Caco-2 (cell line): ENCODE data around the gene APC. TPM values are rescaled to one million over a fixed set of nuclear protein-coding genes. Genes with fewer than 3 reads are reported as not detected.

Experiments used
- BruUV-seq: library from RNA; stranded (reverse); fragments of 400-500 nt; replicated peaks from 2 replicates; lab custom pipeline; 2021; lab: Mats Ljungman, UMichigan
- CTCF ChIA-PET: fragments of 300-600 bp; sonication (Branson Sonifier 250); formaldehyde crosslinking; loops from one replicate; lab custom pipeline; 2022; ENCODE audit warnings: antibody characterized with exemption; lab: Charles Lee
- POLR2A ChIA-PET: fragments of 300-600 bp; sonication (Branson Sonifier 250); formaldehyde crosslinking; loops from one replicate; lab custom pipeline; 2022; ENCODE audit warnings: antibody characterized with exemption; lab: Charles Lee
- DNase-seq, 2 experiments: peaks; one replicate each; pipeline versions ENCODE4 v3.0.0 to v3.0.0-alpha.2; 2020 to 2022
- H3K27me3 ChIP-seq: replicated peaks from 2 replicates; pipeline ENCODE4 v1.6.0; 2011; ENCODE audit warnings: low read length; ENCODE audit not compliant: control insufficient read depth, insufficient read depth
- H3K36me3 ChIP-seq: 2 replicates; pipeline ENCODE4 v1.5.1; 2011; ENCODE audit warnings: low read length; ENCODE audit not compliant: control insufficient read depth, insufficient read depth
- H3K4me1 ChIP-seq: fragments of 250-450 bp; sonication (Bioruptor Pico); 2 replicates; pipeline ENCODE4 v1.5.1; 2020; ENCODE audit warnings: mild to moderate bottlenecking
- H3K4me3 ChIP-seq: 2 replicates; pipeline ENCODE4 v1.5.1; 2011; ENCODE audit warnings: low read depth, mild to moderate bottlenecking, control low read depth, low read length
- H3K9me3 ChIP-seq: fragments of 250-450 bp; sonication (Bioruptor Pico); 2 replicates; pipeline ENCODE4 v1.5.1; 2020; ENCODE audit warnings: mild to moderate bottlenecking, moderate library complexity
- H3K27ac Mint-ChIP-seq: one replicate; pipeline ENCODE4 v1.8.0; 2022; ENCODE audit warnings: mixed read lengths; ENCODE audit not compliant: unreplicated experiment
- H3K27me3 Mint-ChIP-seq: one replicate; pipeline ENCODE4 v1.8.0; 2022; ENCODE audit warnings: mixed read lengths; ENCODE audit not compliant: insufficient read depth, unreplicated experiment
- H3K36me3 Mint-ChIP-seq: one replicate; pipeline ENCODE4 v1.8.0; 2022; ENCODE audit warnings: mild to moderate bottlenecking, mixed read lengths; ENCODE audit not compliant: insufficient read depth, unreplicated experiment
- H3K4me1 Mint-ChIP-seq: one replicate; pipeline ENCODE4 v1.8.0; 2022; ENCODE audit warnings: low read depth, mixed read lengths; ENCODE audit not compliant: unreplicated experiment
- H3K4me3 Mint-ChIP-seq: one replicate; pipeline ENCODE4 v1.8.0; 2022; ENCODE audit warnings: mild to moderate bottlenecking, moderate library complexity, mixed read lengths; ENCODE audit not compliant: unreplicated experiment
- H3K9me3 Mint-ChIP-seq: one replicate; pipeline ENCODE4 v1.8.0; 2022; ENCODE audit warnings: mixed read lengths; ENCODE audit not compliant: unreplicated experiment
- CTCF ChIP-seq, 2 experiments: fragments of 200-600 bp in 1 of 2; IDR thresholded peaks; 1 replicate in 1 of 2; 2 replicates in 1 of 2; pipeline versions ENCODE4 v1.5.1 to v1.8.0; 2011 to 2022; ENCODE audit warnings: antibody characterized with exemption in 1 of 2, control low read depth in 1 of 2, inconsistent platforms in 1 of 2, low read depth in 1 of 2, low read length in 1 of 2, mild to moderate bottlenecking in 1 of 2, moderate library complexity in 1 of 2; ENCODE audit not compliant: insufficient read depth in 1 of 2, severe bottlenecking in 1 of 2, unreplicated experiment in 1 of 2
- intact Hi-C: fragments of 100-400 bp; cut with micrococcal nuclease; formaldehyde crosslinking; loops from one replicate; pipeline ENCODE4 v1.10.0; 2022; ENCODE audit not compliant: unreplicated experiment
- total RNA-seq: library from RNA; stranded (reverse); gene quantifications from 2 replicates; pipeline ENCODE4 v1.2.3, GENCODE V29; 2022

APC gene
- total RNA-seq, 1 experiment from 2014 or later: 28.6 TPM

- CTCF ChIA-PET: no interaction called here
Observed at GRCh38 chr5:112763165-112763564, 25.5 kb downstream of the APC start.

GRCh38 chr5:112772124-112772523 is 34.4 kb downstream of the APC start:
- no peaks in the 10 kb centered on the region for H3K4me1 ChIP-seq
- POLR2A ChIA-PET: no interaction called here
- TF ChIP-seq CTCF (IDR thresholded peaks at IDR 0.05; ENCODE audit: insufficient read depth in 1 of 2, low read depth in 1 of 2, low read length in 1 of 2, severe bottlenecking in 1 of 2, unreplicated experiment in 1 of 2): no peak
- Mint-ChIP-seq H3K9me3 (no peaks in the 10 kb centered on the region), H3K36me3 (peaks cover 8% of the 10 kb centered on the region), H3K4me3 (no peak overlapping the region), H3K27ac (no peak overlapping the region), H3K4me1 (no peaks in the 10 kb centered on the region), H3K27me3 (no peaks in the 10 kb centered on the region)
- intact Hi-C loops: no loop called here
- no peaks in the 10 kb centered on the region for H3K27me3 ChIP-seq
- CTCF ChIA-PET: no interaction called here
- H3K4me3 ChIP-seq: no peak overlapping the region
- no peak for DNase-seq
- no TSS peak for BruUV-seq
- H3K36me3 ChIP-seq: no peaks in the 10 kb centered on the region
- no peaks in the 10 kb centered on the region for H3K9me3 ChIP-seq

More at GRCh38 chr5:112763165-112763564, 25.5 kb downstream of the APC start:
- Histone ChIP-seq H3K4me3 (no peak overlapping the region), H3K36me3 (no peaks in the 10 kb centered on the region), H3K9me3 (no peaks in the 10 kb centered on the region), H3K4me1 (no peaks in the 10 kb centered on the region), H3K27me3 (no peaks in the 10 kb centered on the region)
- H3K4me1 Mint-ChIP-seq: no peaks in the 10 kb centered on the region
- H3K9me3 Mint-ChIP-seq: no peaks in the 10 kb centered on the region
- DNase-seq: no peak
- POLR2A ChIA-PET: no interaction called here
- no peak overlapping the region for H3K4me3 Mint-ChIP-seq
- peaks cover 19% of the 10 kb centered on the region for H3K36me3 Mint-ChIP-seq
- no peak for TF ChIP-seq CTCF (IDR thresholded peaks at IDR 0.05; ENCODE audit: insufficient read depth in 1 of 2, low read depth in 1 of 2, low read length in 1 of 2, severe bottlenecking in 1 of 2, unreplicated experiment in 1 of 2)
- H3K27me3 Mint-ChIP-seq: no peaks in the 10 kb centered on the region
- intact Hi-C loops: loop anchor here (5.0 kb wide), 1 partner anchor 84 kb away; no protein-coding TSS in a partner anchor
- H3K27ac Mint-ChIP-seq: no peak overlapping the region
- no TSS peak for BruUV-seq

- Histone ChIP-seq H3K4me1 (no peaks in the 10 kb centered on the region), H3K36me3 (no peaks in the 10 kb centered on the region), H3K4me3 (no peak overlapping the region), H3K27me3 (no peaks in the 10 kb centered on the region), H3K9me3 (no peaks in the 10 kb centered on the region)
- no peak overlapping the region for H3K4me3 Mint-ChIP-seq
- ChIA-PET CTCF (no interaction called here), POLR2A (no interaction called here)
- intact Hi-C loops: no loop called here
- no peak for DNase-seq
- H3K9me3 Mint-ChIP-seq: no peaks in the 10 kb centered on the region
- no peaks in the 10 kb centered on the region for H3K27me3 Mint-ChIP-seq
- H3K27ac Mint-ChIP-seq: no peak overlapping the region
- no TSS peak for BruUV-seq
- H3K36me3 Mint-ChIP-seq: peaks cover 1% of the 10 kb centered on the region
- TF ChIP-seq CTCF (IDR thresholded peaks at IDR 0.05; ENCODE audit: insufficient read depth in 1 of 2, low read depth in 1 of 2, low read length in 1 of 2, severe bottlenecking in 1 of 2, unreplicated experiment in 1 of 2): no peak
- no peaks in the 10 kb centered on the region for H3K4me1 Mint-ChIP-seq
Observed at GRCh38 chr5:112776301-112776856, 38.7 kb downstream of the APC start.
